Measurements from ENCODE around the gene SUGP1. TPM values are rescaled to one million over a fixed set of nuclear protein-coding genes. Genes with fewer than 3 reads are reported as not detected.
A peak's percentile ranks its signal among the peaks of the same experiment; 100 is the strongest.

SUGP1 gene
- total RNA-seq, 1 experiment from 2014 or later, result 73.8 TPM

- Histone ChIP-seq H3K4me1 (ENCODE audit: insufficient read depth, low read length, poor library complexity, severe bottlenecking) (peaks cover 7% of the 10 kb centered on the region), H3K36me3 (ENCODE audit: insufficient read depth, low read length, poor library complexity, severe bottlenecking) (peaks cover 18% of the 10 kb centered on the region), H3K9me3 (ENCODE audit: low read depth, low read length, poor library complexity, severe bottlenecking) (no peaks in the 10 kb centered on the region), H3K27ac (ENCODE audit: low read depth, low read length, poor library complexity, severe bottlenecking) (peak overlapping the region; percentile 95), H3K27me3 (replicated peaks; ENCODE audit: insufficient read depth, low read depth, low read length, poor library complexity) (no peaks in the 10 kb centered on the region), H3K4me3 (ENCODE audit: low read depth, low read length, poor library complexity, severe bottlenecking) (peak overlapping the region; percentile 85)
- no peak for DNase-seq (ENCODE audit: low spot score)
- POLR2A ChIA-PET (ENCODE audit: low non-redundant PET), result no interaction called here
- CTCF ChIA-PET, result no interaction called here
- TF ChIP-seq CTCF (conservative IDR thresholded peaks at IDR 0.05; ENCODE audit: low read depth, low read length), result no peak
- no peak for TF ChIP-seq EZH2 (IDR thresholded peaks at IDR 0.05; ENCODE audit: borderline replicate concordance, low read depth, low read length, poor library complexity, severe bottlenecking)
- BruUV-seq (replicated peaks), result no TSS peak
- intact Hi-C loops (cut with micrococcal nuclease; ENCODE audit: unreplicated experiment), result loop anchor here (1.0 kb wide), 1 partner anchor 127 kb away; no protein-coding TSS in a partner anchor
Observed at GRCh38 chr19:19319732-19320360, 463 bp downstream of the SUGP1 start.

- peaks cover 25% of the 10 kb centered on the region for H3K36me3 ChIP-seq (ENCODE audit: insufficient read depth, low read length, poor library complexity, severe bottlenecking)
- TF ChIP-seq EZH2 (IDR thresholded peaks at IDR 0.05; ENCODE audit: borderline replicate concordance, low read depth, low read length, poor library complexity, severe bottlenecking) (no peak), CTCF (conservative IDR thresholded peaks at IDR 0.05; ENCODE audit: low read depth, low read length) (no peak)
- intact Hi-C loops (cut with micrococcal nuclease; ENCODE audit: unreplicated experiment), result no loop called here
- H3K27ac ChIP-seq (ENCODE audit: low read depth, low read length, poor library complexity, severe bottlenecking), result no peak overlapping the region
- ChIA-PET CTCF (no interaction called here), POLR2A (ENCODE audit: low non-redundant PET) (no interaction called here)
- no peaks in the 10 kb centered on the region for H3K27me3 ChIP-seq (replicated peaks; ENCODE audit: insufficient read depth, low read depth, low read length, poor library complexity)
- no peak overlapping the region for H3K4me3 ChIP-seq (ENCODE audit: low read depth, low read length, poor library complexity, severe bottlenecking)
- no peak for DNase-seq (ENCODE audit: low spot score)
- peaks cover 7% of the 10 kb centered on the region for H3K4me1 ChIP-seq (ENCODE audit: insufficient read depth, low read length, poor library complexity, severe bottlenecking)
- no TSS peak for BruUV-seq (replicated peaks)
- no peaks in the 10 kb centered on the region for H3K9me3 ChIP-seq (ENCODE audit: low read depth, low read length, poor library complexity, severe bottlenecking)
Observed at GRCh38 chr19:19316082-19316481, 4.2 kb downstream of the SUGP1 start.

- H3K27me3 ChIP-seq (replicated peaks; ENCODE audit: insufficient read depth, low read depth, low read length, poor library complexity), result no peaks in the 10 kb centered on the region
- DNase-seq (ENCODE audit: low spot score), result no peak
- ChIA-PET CTCF (no interaction called here), POLR2A (ENCODE audit: low non-redundant PET) (no interaction called here)
- intact Hi-C loops (cut with micrococcal nuclease; ENCODE audit: unreplicated experiment), result no loop called here
- no TSS peak for BruUV-seq (replicated peaks)
- no peak overlapping the region for H3K27ac ChIP-seq (ENCODE audit: low read depth, low read length, poor library complexity, severe bottlenecking)
- no peaks in the 10 kb centered on the region for H3K9me3 ChIP-seq (ENCODE audit: low read depth, low read length, poor library complexity, severe bottlenecking)
- H3K36me3 ChIP-seq (ENCODE audit: insufficient read depth, low read length, poor library complexity, severe bottlenecking), result peaks cover 31% of the 10 kb centered on the region
- H3K4me1 ChIP-seq (ENCODE audit: insufficient read depth, low read length, poor library complexity, severe bottlenecking), result peaks cover 7% of the 10 kb centered on the region
- H3K4me3 ChIP-seq (ENCODE audit: low read depth, low read length, poor library complexity, severe bottlenecking), result no peak overlapping the region
- TF ChIP-seq EZH2 (IDR thresholded peaks at IDR 0.05; ENCODE audit: borderline replicate concordance, low read depth, low read length, poor library complexity, severe bottlenecking) (no peak), CTCF (conservative IDR thresholded peaks at IDR 0.05; ENCODE audit: low read depth, low read length) (0 out of 2 replicates have a peak, but pooled peaks have one; percentile 12)
Observed at GRCh38 chr19:19315444-19315843, 4.9 kb downstream of the SUGP1 start.
